ENCODE results near the gene RNF223.
"Not testable (repeated sequence)": the region's sequence is repeated elsewhere in the genome, so short reads cannot be mapped to it uniquely, and the experiment has no call there.

Gene RNF223

DNA sequence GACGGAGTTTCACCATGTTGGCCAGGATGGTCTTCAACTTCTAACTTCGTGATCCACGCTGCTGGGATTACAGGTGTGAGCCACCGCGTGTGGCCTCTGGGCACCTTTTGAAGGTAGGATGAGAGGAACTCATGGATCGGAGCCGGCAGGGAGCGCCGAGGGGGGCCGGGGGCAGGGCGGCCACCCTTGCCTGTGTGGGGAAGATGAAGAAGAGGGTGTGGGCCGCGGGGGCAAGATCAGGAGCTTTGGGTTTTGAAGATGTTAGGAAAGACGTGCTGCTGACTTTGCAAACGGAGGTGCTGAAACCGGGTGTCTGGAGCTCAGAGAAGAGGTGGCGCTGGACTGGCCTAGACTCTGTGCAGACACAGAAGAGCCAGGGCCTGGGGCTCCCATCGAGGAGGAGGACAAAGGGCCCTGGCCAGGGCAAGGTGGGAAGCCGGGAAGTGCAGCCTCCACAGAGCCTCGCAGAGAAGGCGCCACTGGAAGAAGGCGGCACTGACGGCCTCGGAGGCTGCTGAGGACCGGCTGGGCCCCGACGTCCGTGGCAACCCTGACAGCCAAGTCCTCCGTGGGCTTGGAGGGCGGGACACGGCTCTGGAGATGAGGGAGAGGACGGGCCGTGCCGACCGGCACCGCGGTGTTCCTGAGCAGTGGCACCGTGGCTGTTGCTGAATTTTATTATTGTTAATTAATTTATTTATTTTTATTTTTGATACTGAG lies 13.7 kb downstream of the RNF223 start:
- no peak for DNase-seq (ENCODE audit: low spot score)

DNA sequence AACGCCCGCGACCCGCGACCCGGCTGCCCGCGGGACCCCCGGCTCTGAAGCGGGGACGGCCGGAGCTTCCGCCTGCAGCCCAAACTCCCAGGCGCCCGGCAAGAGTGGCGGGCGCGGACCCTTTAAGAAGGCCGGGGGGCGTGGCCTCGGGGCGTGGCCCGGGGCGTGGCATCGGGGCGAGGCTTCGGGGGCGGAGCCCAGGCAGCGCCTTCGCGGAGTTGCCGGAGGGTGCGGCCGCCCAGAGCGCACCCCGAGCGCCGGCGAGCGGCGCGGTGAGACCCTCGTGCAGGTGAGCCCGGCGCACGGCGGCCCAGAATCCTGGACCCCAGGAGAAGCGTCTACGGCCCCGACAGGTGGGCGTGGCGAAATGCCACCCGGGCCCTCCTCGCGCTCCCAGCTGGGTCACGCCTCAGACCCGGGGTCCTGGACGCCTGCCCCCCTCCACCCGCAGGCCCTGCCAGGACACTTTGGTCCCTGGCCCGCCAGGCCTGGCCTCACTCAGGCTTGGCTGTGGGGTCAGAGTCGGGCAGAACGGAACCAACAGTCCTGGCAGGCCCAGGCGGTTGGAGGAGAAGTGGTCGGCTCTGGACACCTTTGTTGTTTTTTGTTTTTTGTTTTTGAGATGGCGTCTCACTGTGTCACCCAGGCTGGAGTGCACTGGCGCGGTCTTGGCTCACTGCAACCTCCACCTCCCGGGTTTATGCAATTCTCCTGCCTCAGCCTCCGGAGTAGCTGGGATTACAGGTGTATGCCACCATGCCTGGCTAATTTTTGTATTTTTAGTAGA lies 14.4 kb downstream of the RNF223 start:
- DNase-seq (ENCODE audit: low spot score) = peak; percentile 60

DNA sequence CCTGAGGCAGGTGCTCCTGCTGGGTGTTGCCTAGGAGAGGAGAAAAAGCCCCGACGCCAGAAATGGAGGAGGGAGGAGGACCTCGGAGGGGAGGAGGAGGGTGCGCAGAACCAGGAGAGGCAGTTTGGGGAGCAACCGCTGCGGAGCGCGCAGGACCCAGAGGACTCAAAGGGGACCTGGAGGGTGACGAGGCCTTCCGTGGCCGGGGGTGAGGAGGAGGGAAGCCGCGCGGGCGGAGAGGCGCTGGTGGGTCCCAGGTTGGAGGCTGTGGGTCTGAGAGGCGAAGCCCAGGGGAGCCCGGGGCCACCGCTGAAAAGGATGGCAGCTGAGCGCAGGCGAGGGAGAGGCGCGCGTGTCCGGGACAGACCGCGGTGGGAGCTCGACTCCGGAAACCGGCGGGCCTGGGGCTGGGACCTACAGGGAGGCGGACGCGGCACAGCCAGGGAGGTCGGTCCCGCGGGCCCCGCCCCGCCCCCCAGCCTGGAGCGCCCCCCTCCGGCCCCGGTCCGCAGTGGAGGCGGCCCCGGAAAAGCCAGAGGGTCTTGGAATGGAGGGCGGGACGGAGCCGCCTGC lies 15.1 kb downstream of the RNF223 start:
- no peak for DNase-seq (ENCODE audit: low spot score)

DNA sequence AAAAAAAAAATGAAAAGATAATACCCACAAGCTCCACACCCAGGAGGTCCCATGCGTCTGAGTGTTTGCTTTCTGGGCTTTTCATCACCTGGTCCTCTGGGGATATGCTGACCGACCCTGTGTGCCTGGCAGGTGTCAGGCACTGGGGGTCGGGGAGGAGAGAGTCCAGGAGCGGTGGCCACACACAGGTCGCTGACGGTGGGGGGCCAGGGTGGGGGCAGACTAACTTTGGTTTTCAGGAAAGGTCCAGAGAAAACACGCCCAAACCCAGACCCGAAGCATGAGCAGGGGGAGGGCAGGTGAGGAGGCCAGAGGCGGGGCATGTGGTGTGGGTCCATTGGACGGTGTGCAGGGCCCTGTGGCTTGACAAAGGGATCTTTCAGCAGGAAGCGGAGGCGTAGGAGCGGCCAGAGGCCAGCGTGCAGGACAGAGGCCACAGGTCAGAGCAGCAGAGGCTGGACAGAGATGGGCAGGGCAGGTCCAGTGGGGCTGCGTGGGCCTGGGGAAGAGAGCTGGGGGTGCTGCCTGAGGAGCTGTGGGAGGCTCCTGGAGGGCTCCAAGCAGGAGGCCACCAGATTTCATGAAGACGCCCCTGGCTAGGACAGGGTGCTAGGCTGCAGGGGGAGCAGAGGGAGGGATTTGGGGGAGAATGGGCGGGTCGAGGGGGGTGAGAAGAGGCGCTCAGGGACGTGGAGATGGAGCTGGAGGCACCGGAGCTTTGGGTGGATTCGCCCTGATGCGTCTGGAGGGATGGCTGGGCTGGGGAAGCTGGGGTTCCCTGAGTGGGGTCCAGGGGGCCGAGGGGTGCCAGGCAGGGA lies 15.8 kb downstream of the RNF223 start:
- no peak for DNase-seq (ENCODE audit: low spot score)

DNA sequence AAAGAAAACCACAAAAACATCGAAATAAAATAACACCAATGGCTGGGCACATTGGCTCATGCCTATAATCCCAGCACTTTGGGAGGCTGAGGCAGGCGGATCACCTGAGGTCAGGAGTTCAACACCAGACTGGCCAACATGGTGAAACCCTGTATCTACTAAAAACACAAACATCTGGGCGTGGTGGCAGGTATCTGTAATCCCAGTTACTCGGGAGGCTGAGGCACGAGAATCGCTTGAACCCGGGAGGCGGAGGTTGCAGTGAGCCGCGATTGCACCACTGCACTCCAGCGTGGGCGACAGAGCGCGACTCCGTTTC lies 16.4 kb downstream of the RNF223 start:
- not testable (repeated sequence) for DNase-seq (ENCODE audit: low spot score)

DNA sequence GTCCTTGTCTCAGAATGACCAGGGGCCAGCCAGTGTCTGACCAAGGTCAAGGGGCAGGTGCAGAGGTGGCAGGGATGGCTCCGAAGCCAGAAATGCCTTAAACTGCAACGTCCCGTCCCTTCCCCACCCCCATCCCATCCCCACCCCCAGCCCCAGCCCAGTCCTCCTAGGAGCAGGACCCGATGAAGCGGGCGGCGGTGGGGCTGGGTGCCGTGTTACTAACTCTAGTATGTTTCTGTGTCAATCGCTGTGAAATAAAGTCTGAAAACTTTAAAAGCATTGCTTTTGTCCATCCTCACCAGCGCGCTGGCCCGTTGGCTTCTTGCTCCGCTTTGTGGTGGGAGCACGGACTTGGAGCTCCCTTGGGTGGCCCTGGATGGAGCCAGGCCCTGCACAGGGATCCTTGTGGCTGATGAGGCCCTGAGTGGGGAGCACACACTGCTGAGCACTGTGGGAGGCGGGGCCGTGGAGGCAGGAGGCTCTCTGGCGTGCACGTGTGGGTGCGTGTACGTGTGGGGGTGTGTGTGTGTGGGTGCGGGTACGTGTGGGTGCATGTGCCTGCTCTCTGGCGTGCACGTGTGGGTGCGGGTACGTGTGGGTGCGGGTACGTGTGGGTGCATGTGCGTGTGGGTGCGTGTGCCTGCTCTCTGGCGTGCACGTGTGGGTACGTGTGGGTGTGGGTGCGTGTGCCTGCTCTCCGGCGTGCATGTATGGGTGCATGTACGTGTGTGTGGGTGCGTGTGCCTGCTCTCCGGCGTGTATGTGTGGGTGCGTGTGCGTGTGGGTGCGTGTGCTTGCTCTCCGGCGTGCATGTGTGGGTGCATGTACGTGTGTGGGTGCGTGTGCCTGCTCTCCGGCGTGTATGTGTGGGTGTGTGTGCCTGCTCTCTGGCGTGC lies 18.0 kb downstream of the RNF223 start:
- no peak for DNase-seq (ENCODE audit: low spot score)

DNA sequence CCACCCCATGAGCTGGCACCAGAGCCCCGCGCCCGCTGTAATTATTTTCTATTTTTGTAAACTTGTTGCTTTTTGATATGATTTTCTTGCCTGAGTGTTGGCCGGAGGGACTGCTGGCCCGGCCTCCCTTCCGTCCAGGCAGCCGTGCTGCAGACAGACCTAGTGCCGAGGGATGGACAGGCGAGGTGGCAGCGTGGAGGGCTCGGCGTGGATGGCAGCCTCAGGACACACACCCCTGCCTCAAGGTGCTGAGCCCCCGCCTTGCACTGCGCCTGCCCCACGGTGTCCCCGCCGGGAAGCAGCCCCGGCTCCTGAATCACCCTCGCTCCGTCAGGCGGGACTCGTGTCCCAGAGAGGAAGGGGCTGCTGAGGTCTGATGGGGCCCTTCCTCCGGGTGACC lies 19.1 kb downstream of the RNF223 start:
- no peak for DNase-seq (ENCODE audit: low spot score)

DNA sequence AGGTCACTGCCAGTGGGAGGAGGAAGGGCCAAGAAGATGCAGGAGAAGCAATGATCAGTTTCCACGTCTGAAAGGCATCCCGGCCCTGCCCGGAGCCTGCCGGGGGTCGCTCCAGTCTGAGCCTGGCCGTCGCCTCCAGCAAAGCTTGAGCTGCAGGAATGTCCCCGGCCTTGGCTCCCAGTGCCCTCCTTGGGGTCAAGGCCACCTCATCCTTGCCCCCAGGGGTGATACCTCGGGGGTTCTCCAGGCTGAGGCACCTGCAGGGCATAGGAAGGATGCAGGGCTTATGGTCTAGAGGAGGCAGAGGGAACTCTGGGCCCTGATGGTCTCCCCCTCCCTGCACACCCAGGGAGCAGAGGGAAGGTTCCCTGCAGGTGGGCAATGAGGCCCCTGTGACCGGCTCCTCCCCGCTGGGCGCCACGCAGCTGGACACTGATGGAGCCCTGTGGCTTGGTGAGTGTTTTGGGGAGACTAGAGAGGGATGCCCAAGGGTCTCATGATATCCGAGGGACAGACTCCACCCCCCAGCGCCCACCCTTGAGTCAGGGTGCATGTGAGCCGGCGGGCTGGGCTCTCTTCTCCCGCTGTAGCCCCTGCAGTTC lies 19.9 kb downstream of the RNF223 start:
- DNase-seq (ENCODE audit: low spot score) = no peak

DNA sequence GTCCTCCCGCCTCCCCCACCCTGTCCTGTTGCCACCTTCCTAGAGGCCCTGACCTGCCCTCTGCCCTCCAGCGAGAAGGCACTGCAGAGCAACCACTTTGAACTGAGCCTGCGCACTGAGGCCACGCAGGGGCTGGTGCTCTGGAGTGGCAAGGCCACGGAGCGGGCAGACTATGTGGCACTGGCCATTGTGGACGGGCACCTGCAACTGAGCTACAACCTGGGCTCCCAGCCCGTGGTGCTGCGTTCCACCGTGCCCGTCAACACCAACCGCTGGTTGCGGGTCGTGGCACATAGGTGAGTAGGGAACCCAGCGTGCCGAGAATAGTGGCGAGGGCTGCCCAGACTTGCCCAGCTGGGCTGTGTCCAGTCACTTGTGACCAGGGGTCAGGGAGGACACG lies 20.4 kb downstream of the RNF223 start:
- DNase-seq (ENCODE audit: low spot score) = no peak

DNA sequence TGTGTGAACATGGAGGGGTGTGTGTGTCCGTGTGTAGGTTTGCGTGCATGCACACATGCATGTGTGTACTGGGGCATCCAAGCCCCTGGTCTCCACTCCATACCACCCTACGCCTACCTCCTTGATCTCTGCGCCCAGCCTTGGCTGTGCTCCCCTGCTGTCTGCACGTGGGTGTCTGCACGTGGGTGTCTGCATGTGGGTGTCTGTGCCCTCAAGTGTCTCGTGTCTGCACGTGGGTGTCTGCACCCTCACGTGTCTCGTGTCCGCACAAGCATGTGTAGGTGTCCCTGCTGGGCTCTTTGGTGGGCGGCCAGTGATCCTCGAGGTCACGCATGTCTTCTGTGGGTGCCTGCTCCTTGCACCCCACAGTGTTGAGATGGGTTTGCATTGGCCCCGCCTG lies 21.1 kb downstream of the RNF223 start:
- DNase-seq (ENCODE audit: low spot score) = no peak

DNA sequence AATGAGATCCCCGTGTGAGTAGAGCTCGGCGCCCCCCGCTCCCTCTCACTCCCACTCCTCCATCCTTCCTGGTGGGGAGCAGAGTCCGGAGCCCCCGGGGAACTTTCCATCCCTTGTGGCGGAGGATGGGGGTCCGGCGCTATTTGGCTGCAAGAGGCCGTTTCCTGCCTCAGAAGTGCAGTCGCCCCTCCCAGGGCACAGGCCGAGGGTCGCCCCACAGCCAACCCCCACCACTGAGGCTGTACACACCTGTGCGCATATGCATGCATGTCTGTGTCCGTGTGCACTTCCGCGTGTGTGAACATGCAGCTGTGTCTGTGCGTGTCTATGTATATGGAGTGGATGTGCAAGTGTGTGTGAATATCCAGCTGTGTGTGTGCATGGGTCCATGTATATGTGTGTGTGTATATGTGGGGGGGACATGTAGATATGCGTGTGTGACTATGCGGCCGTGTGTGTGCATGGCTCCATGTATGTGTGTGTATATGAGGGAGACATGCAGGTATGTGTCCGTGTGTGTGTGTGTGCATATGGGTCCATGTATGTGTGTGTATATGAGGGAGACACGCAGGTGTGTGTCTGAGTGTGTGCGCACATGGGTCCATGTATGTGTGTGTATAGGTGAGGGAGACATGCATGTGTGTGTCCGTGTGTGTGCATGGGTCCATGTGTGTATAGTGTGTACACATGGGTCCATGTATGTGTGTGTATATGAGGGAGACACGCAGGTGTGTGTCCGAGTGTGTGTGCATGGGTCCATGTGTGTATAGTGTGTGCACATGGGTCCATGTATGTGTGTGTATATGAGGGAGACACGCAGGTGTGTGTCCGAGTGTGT lies 21.9 kb downstream of the RNF223 start:
- DNase-seq (ENCODE audit: low spot score) = no peak

DNA sequence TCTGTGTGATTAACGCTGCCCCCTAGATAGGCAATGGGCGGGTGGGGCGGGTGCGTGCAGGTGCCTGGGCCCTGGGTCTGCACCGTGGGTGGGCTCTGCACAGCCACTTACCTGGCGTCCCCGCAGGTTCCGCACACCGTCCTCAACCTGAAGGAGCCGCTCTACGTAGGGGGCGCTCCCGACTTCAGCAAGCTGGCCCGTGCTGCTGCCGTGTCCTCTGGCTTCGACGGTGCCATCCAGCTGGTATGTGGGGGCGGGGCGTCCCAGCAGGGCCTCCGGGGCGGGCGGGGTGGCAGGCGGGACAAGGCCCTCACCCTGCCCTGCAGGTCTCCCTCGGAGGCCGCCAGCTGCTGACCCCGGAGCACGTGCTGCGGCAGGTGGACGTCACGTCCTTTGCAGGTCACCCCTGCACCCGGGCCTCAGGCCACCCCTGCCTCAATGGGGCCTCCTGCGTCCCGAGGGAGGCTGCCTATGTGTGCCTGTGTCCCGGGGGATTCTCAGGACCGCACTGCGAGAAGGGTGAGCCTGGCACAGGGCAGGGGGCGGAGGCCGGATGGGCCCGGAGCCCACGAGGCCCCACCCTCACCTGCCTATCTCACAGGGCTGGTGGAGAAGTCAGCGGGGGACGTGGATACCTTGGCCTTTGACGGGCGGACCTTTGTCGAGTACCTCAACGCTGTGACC lies 22.8 kb downstream of the RNF223 start:
- no peak for DNase-seq (ENCODE audit: low spot score)

DNA sequence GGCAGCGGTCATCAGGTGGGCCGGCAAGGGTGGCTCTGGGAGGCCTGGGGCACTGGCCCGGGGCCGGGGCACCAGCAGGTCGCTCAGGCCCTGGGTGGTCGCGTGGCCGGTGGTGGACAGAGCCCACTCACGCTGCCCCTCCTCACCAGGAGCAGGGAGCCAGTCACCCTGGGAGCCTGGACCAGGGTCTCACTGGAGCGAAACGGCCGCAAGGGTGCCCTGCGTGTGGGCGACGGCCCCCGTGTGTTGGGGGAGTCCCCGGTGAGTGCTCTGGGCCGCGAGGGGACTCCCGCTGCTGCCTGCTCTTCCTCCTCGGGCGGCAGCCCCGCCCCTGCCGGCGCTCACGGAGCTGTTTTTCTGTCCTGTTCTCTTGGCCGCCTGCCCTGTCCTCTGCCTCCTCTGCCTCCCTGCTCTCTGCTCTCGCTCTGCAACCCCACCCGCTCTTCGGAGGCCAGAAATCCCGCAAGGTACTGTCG lies 23.5 kb downstream of the RNF223 start:
- no peak for DNase-seq (ENCODE audit: low spot score)

DNA sequence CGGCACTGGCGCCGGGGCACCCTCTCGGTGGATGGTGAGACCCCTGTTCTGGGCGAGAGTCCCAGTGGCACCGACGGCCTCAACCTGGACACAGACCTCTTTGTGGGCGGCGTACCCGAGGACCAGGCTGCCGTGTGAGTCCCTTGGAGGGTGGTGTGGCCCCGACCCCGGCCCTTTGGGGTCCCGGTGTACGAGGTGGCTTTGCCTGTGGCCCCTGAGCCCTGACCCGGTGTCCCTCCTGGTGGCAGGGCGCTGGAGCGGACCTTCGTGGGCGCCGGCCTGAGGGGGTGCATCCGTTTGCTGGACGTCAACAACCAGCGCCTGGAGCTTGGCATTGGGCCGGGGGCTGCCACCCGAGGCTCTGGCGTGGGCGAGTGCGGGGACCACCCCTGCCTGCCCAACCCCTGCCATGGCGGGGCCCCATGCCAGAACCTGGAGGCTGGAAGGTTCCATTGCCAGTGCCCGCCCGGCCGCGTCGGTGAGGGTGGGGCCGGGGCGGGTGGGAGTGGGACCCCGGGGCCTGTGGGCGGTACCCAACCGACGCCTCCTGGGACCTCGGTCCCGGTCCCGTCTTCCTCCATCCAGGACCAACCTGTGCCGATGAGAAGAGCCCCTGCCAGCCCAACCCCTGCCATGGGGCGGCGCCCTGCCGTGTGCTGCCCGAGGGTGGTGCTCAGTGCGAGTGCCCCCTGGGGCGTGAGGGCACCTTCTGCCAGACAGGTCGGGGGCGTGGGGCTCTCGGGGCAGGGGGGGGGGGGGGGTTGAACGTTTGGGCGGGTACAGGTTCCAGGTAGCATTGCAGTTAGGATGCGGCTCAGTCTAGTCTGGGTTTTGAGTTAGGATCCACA lies 24.6 kb downstream of the RNF223 start:
- DNase-seq (ENCODE audit: low spot score) = no peak

DNA sequence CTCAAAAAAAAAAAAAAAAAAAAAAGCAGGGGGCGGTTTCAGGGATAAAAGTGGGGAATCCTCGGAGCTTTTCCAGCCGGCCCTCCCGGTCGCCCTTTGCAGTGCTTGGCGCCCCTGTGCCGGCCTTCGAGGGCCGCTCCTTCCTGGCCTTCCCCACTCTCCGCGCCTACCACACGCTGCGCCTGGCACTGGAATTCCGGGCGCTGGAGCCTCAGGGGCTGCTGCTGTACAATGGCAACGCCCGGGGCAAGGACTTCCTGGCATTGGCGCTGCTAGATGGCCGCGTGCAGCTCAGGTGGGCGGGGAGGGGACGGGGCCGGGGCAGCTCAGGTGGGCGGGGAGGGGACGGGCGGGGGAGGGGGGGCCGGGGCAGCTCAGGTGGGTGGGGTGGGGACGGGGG lies 25.3 kb downstream of the RNF223 start:
- DNase-seq (ENCODE audit: low spot score) = no peak

DNA sequence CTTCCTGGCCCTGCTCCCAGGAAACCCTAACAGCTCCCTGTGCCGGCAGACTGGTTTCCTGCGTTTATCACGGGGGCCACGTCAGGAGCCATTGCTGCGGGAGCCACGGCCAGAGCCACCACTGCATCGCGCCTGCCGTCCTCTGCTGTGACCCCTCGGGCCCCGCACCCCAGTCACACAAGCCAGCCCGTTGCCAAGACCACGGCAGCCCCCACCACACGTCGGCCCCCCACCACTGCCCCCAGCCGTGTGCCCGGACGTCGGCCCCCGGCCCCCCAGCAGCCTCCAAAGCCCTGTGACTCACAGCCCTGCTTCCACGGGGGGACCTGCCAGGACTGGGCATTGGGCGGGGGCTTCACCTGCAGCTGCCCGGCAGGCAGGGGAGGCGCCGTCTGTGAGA lies 26.1 kb downstream of the RNF223 start:
- no peak for DNase-seq (ENCODE audit: low spot score)

DNA sequence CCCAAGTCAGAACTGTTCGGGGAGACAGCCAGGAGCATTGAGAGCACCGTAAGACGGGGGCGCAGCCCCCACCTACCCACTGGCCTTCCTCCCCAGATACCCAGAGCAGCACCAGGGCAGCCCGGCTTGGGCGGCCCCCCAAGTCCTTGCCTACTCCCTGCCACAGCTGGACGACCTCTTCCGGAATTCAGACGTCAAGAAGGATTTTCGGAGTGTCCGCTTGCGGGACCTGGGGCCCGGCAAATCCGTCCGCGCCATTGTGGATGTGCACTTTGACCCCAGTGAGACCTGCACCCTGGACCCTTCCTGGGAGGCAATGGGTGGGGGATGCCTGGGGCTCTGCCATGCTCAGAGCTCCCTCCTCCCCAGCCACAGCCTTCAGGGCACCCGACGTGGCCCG lies 26.7 kb downstream of the RNF223 start:
- no peak for DNase-seq (ENCODE audit: low spot score)

DNA sequence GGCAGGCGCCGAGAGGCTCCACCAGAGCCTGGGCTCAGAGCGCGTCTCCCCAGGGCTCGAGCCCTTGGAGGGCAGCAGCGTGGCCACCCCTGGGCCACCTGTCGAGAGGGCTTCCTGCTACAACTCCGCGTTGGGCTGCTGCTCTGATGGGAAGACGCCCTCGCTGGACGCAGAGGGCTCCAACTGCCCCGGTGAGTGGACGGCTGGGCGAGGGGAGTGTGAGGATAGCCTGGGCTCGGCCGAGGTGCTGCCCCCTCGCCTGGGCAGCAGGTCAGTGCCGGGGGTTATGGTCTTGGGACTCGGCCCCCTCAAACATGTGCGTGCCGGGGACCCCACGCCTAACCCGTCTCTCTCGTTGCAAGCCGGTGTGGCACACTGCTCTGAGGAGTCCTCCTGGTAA lies 27.3 kb downstream of the RNF223 start:
- no peak for DNase-seq (ENCODE audit: low spot score)

DNA sequence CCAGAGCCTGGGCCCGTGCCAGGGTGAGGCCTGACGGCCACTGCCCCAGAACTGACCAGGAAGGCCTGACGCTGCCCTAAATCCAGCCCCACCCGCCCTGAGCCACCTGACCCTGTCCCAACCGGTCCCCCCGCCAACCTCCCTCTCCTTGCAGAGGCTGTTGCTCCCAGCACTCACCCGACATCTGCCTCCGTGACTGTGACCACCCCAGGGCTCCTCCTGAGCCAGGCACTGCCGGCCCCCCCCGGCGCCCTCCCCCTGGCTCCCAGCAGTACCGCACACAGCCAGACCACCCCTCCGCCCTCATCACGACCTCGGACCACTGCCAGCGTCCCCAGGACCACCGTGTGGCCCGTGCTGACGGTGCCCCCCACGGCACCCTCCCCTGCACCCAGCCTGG lies 27.9 kb downstream of the RNF223 start:
- DNase-seq (ENCODE audit: low spot score) = no peak
